Ishikawa (cell line): ENCODE measurements around the gene AGAP1.

Experiments used
- CEBPB ChIP-seq: IDR thresholded peaks from 2 replicates; pipeline ENCODE4 v1.6.1; 2012
- CREB1 ChIP-seq: IDR thresholded peaks from 2 replicates; pipeline ENCODE4 v1.6.1; 2012; ENCODE audit warnings: low read depth
- EP300 ChIP-seq: IDR thresholded peaks from 2 replicates; pipeline ENCODE4 v1.6.1; 2012; ENCODE audit warnings: borderline replicate concordance
- FOXM1 ChIP-seq: IDR thresholded peaks from 2 replicates; pipeline ENCODE4 v1.6.1; 2012; ENCODE audit warnings: low read depth, borderline replicate concordance
- NFIC ChIP-seq: IDR thresholded peaks from 2 replicates; pipeline ENCODE4 v1.6.1; 2012
- TAF1 ChIP-seq: IDR thresholded peaks from 2 replicates; pipeline ENCODE4 v1.6.1; 2012; ENCODE audit warnings: low read depth, mild to moderate bottlenecking
- TCF12 ChIP-seq: IDR thresholded peaks from 2 replicates; pipeline ENCODE4 v1.6.1; 2012; ENCODE audit warnings: low read depth
- YY1 ChIP-seq: IDR thresholded peaks from 2 replicates; pipeline ENCODE4 v1.6.1; 2012; ENCODE audit warnings: low read depth
- ZBTB7A ChIP-seq: IDR thresholded peaks from 2 replicates; pipeline ENCODE4 v1.6.1; 2012; ENCODE audit warnings: low read depth
- TF ChIP-seq, protein P1 (sequence below): IDR thresholded peaks from 2 replicates; pipeline ENCODE4 v1.6.1; 2012
- TF ChIP-seq, protein P2 (sequence below): IDR thresholded peaks from 2 replicates; pipeline ENCODE4 v1.6.1; 2012
- TF ChIP-seq, protein P3 (sequence below): IDR thresholded peaks from 2 replicates; pipeline ENCODE4 v1.6.1; 2012; ENCODE audit warnings: low read depth, mild to moderate bottlenecking

GRCh38 chr2:235705296-235705695, 211.5 kb downstream of the AGAP1 start:
- TF ChIP-seq EP300 (no peak), FOXM1 (no peak), YY1 (no peak), CREB1 (no peak), TAF1 (no peak), CEBPB (no peak), NFIC (no peak), TCF12 (no peak), ZBTB7A (no peak)
- TF ChIP-seq, protein P1, sequence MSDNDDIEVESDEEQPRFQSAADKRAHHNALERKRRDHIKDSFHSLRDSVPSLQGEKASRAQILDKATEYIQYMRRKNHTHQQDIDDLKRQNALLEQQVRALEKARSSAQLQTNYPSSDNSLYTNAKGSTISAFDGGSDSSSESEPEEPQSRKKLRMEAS: no peak
- TF ChIP-seq, protein P2, sequence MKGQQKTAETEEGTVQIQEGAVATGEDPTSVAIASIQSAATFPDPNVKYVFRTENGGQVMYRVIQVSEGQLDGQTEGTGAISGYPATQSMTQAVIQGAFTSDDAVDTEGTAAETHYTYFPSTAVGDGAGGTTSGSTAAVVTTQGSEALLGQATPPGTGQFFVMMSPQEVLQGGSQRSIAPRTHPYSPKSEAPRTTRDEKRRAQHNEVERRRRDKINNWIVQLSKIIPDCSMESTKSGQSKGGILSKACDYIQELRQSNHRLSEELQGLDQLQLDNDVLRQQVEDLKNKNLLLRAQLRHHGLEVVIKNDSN: no peak
- TF ChIP-seq, protein P3, sequence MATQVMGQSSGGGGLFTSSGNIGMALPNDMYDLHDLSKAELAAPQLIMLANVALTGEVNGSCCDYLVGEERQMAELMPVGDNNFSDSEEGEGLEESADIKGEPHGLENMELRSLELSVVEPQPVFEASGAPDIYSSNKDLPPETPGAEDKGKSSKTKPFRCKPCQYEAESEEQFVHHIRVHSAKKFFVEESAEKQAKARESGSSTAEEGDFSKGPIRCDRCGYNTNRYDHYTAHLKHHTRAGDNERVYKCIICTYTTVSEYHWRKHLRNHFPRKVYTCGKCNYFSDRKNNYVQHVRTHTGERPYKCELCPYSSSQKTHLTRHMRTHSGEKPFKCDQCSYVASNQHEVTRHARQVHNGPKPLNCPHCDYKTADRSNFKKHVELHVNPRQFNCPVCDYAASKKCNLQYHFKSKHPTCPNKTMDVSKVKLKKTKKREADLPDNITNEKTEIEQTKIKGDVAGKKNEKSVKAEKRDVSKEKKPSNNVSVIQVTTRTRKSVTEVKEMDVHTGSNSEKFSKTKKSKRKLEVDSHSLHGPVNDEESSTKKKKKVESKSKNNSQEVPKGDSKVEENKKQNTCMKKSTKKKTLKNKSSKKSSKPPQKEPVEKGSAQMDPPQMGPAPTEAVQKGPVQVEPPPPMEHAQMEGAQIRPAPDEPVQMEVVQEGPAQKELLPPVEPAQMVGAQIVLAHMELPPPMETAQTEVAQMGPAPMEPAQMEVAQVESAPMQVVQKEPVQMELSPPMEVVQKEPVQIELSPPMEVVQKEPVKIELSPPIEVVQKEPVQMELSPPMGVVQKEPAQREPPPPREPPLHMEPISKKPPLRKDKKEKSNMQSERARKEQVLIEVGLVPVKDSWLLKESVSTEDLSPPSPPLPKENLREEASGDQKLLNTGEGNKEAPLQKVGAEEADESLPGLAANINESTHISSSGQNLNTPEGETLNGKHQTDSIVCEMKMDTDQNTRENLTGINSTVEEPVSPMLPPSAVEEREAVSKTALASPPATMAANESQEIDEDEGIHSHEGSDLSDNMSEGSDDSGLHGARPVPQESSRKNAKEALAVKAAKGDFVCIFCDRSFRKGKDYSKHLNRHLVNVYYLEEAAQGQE: no peak
